HG02642 (cell line): Measurements from ENCODE around the gene ARID3B.
"Not testable (repeated sequence)": the region's sequence is repeated elsewhere in the genome, so short reads cannot be mapped to it uniquely, and the experiment has no call there.

Experiments
- ATAC-seq: cut with Tn5 transposase; IDR thresholded peaks from one replicate; pipeline ENCODE4 v1.9.1; 2021; ENCODE audit warnings: mild to moderate bottlenecking; ENCODE audit not compliant: unreplicated experiment, poor library complexity

The ARID3B gene, protein sequence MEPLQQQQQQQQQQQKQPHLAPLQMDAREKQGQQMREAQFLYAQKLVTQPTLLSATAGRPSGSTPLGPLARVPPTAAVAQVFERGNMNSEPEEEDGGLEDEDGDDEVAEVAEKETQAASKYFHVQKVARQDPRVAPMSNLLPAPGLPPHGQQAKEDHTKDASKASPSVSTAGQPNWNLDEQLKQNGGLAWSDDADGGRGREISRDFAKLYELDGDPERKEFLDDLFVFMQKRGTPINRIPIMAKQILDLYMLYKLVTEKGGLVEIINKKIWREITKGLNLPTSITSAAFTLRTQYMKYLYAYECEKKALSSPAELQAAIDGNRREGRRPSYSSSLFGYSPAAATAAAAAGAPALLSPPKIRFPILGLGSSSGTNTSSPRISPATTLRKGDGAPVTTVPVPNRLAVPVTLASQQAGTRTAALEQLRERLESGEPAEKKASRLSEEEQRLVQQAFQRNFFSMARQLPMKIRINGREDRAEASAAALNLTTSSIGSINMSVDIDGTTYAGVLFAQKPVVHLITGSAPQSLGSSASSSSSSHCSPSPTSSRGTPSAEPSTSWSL

DNA sequence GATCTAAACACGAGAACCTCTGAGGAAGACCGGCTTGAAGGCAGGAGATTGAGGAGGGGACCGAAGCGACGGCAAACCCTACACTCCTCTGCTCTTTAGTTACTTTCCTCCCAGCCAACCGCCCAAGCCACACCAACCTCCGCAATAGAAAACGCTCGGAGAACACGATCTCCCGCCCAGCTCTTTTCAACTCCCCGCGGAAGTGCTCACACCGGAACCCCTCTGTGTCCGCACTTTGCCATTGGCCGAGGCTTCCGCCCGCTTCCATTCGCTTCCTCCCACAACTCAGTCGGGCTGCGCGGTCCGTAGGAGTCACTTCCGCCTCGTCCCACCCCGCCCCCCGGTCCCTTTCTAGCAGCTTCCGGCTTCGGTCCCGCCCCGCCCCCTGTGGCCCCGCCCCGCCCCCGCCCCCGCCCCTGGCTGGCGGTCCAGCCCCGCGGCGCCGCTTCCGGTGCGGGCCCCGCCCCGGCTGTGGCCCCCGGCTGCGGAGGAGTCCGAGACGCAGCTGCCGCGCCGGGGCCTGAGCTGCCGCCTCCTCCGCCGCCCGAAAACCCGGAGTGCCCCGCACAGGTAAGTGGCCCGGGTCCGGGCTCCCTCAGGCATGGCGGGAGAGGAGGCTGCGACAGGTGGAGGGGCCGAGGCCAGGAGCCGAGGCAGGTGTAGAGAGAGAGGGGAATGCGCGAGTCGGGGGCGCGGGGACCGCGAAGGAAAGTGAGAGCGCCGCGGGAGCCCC lies at the start of gene ARID3B:
TSS of gene ARID3B (plus strand) at position 460 of the 733 bp plus-strand sequence. CDS start 2,717 bp downstream, outside the sequence.
- peak; percentile 85 for ATAC-seq

DNA sequence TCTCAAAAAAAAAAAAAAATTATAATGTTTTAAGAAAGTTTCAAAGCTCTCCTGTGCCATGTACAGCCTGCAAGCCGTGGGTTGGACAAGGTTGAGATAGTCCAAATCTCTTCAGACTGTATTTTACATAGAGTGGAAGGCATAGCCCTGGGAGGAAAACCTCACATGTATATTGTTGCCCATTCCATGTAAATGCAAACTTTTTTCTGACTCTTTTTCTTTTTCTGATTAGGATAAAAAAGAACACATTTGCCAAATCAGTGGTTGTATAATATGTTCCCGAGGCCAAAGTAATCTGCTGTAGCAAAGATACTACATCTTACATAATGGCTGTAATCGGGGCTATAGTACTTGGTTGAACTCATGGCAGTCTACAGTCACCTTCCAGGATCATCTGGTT lies 44.4 kb upstream of the ARID3B start:
- no peak for ATAC-seq

DNA sequence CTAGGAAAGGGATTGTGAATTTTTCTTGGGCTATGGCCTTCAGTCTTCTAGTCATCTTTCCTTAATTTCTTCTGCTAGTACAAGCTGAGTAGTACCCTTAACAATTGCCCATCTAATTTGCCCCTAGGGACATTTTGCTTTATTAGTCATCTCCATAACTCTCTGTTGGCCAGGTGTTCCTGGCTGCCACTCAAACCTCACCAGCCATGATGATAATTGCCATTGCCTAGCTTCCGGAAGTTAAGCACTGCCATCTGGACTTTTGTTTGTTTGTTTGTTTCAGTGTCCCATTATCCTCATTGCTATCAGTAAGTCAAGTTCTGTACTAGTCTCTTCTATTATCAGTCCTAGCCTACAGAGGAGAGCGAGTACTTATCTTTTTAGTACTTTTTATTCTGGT lies 43.4 kb upstream of the ARID3B start:
- no peak for ATAC-seq

DNA sequence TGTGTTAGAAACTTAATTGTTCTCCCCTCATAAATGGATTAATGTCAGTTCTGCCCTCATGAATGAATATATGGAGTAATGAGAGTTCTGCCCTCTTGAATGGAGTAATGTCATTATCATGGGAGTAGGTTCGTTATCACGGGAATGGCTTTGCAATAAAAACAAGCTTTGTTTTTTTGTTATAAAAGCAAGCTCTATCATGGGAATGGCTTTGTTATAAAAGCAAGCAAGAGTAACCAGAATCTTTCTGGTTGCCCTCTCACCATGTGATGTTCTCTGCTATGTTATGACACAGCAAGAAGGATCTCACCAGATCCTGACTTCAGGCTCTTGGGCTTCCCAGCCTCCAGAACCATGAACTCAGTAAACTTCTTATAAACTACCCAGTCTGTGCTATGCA lies 41.7 kb upstream of the ARID3B start:
- ATAC-seq, result no peak

DNA sequence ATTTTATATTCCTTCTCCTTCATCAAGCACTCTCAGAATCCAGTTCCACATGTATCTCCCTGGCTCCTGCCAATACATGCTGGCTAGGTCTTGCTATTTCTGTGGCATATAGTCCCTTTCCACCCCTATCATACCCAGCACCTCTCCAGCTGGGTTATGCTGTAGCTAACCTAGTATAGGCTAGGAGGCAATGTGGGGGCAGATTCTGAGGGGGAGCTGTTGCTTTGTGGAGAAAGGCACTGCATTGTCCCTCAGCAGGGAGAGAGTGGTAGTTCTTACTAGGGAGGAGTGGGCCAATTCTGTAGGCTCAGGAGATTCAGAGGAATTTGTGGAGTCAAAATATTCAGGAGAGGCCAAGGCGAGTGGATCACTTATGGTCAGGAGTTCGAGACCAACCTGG lies 40.6 kb upstream of the ARID3B start:
- no peak for ATAC-seq

DNA sequence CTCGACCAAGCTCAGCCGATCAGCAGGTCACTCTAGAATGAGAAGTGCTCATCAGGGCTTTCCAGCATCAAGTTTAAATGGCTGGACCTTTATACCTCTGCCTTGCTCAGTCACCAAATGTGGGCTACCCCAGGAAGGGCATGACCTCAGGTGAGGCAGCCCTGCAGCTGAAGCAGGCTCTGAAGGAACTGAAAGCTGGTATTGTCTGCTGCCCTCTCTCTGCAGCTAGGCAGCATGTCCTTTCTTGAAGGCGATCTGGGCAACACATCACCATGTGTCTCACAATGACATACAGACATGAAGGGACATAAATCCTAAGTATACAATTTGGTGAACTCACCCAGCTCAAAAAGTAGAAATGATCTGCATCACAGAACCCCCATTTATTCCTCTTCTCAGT lies 38.7 kb upstream of the ARID3B start:
- no peak for ATAC-seq

DNA sequence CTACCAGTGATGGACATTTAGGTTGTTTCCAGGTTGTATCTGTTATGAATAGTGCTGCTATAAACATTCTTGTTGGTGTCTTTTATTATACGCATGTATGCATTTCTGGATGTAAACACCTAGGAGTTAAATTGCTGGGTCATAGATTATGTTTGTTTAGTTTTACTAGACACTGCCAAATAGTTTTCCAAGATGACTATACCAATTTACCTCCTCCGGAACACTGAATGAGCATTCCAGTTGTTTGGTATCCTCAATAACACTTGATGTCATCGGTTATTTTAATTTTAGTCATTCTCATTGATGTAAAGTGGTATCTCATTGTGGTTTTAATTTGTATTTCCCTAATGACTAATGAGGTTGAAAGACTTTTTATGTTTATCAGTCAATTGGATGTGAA lies 36.6 kb upstream of the ARID3B start:
- no peak for ATAC-seq

DNA sequence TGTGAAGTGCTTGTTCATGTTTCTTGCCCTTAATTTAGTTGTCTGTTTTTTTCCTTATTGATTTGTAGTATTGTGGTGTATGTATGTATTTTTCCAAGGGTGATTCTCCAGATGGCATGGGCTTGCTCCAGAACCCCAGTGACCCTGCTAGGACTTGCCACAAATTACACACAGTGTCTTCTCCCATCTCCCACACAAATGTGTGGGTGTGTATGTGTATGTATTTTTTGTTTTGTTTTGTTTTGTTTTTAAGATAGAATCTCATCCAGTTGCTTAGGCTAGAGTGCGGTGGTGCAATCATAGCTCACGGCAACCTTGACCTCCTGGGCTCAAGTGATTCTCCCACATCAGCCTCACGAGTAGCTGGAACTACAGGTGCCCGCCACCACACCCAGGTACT lies 36.2 kb upstream of the ARID3B start:
- ATAC-seq, result no peak

DNA sequence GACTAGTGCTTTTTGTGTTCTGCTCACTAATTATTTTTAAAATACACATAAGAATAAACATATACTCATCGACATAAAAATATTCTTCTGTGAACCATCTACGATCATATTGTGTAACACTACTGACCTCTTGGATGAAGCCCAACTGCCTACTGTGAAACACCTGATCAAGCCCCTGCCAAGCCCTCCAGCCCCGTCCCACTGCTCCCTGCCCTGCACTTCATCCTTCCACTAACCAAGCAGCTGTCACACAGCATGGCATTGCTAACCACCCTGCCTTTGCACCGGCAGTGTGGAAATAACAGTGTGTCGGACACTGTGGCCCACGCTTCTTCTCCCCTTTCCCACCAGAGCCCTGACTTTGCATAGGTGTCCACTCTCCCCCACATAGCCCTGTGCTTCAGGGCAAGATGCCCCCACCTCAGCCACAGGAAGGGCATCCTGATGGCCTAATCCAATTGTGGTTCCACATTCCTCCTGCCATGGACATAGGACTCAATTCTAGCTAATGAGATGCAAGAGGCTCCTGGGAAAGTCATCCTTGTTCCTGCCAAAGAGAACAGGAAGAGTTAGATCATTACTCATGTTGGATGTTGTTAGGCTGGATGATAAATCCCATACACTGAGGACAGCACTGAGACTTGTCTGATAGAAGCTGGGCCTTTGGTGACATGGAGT lies 35.0 kb upstream of the ARID3B start:
- no peak for ATAC-seq

DNA sequence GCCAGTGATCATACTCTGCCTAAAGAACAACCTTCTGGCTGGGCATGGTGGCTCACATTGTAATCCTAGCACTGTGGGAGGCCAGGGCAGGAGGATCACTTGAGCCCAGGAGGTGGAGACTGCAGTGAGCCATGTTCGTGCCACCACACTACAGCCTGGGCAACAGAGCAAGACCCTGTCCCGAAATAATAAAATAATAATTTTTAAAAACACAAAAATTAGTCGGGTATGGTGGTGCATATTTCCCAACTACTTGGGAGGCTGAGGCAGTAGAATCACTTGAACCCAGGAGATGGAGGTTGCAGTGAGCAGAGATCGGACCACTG lies 34.5 kb upstream of the ARID3B start:
- no peak for ATAC-seq

DNA sequence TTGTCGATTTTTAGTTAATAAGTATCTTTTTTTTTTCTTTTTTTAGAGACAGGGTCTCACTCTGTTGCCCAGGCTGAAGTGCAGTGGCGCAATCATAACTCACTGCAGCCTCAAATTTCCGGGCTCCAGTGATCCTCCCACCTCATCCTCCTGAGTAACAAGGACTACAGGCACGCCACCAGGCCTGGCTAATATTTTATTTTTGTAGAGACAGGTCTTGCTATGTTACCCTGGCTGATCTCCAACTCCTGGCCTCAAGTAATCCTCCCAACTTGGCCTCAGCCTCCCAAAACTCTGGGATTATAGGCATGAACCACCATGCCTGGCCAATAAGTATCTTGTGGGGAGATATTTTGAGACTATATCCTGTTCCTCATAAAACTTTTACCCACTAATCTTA lies 29.4 kb upstream of the ARID3B start:
- ATAC-seq, result peak; percentile 63

DNA sequence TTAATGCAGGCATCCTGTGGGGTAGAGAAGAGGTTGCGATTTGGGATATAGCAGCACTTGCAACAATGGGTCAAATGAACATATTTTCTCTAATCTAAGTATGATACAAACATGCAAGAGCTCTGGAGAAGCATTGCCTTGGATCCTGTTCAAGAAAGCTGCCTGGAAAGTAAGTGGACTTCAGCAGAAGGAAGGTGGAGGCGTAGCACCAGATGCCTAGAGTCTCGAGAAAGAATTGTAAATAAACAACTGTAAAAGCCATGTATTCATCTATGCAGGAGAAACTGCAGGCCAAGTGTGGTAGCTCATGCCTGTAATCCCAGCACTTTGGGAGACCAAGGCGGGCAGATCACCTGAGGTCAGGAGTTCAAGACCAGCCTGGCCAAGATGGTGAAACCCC lies 27.0 kb upstream of the ARID3B start:
- not testable (repeated sequence) for ATAC-seq

DNA sequence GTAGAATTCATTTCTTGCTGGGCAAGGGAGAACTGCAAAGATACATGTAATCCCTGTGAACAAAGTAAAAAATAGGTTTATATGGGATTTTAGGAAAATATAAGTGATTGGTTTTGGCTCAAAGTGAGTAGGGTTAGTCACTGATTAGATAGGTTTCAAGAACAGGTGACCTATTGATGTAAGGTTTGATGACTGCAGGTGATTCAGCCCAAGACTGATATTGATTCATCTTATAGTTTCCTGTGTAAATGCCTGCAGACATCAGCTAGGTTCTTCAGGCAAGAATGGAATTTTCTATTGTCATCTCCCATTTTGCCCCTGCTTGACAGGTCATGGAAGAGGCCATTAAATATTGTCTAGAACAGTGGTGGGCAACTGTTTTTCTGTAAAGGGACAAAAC lies 23.9 kb upstream of the ARID3B start:
- no peak for ATAC-seq

DNA sequence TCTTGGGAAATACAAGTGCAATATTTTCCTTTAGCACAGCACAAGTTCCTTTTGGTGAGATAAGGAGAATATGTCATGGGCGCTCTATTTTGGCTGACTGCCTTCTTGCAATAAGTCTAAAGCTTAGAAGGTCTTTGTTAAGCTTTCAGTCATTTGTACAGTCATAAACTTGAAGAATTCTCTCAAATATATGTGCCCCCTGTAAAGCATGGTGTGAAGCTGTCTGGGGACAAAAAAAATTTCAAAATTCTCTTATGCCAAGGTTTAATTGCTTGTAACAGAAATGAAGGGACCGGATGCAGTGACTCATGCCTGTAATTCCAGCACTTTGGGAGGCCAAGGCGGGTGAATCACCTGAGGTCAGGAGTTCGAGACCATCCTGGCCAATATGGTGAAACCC lies 21.7 kb upstream of the ARID3B start:
- no peak for ATAC-seq

DNA sequence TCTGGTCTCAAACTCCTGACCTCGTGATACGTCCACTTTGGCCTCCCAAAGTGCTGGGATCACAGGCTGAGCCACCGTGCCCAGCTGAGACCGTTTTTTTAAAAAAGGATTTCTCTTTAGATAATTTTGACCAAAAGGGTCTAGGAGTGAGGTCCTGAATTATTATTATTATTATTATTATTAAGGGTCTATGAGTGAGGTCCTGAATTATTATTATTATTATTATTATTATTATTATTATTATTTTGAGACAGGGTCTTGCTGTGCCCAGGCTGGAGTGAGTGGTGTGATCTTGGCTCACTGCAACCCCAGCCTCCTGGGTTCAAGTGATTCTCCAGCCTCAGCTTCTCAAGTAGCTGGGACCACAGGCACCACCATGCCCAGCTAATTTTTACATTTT lies 20.6 kb upstream of the ARID3B start:
- no peak for ATAC-seq

DNA sequence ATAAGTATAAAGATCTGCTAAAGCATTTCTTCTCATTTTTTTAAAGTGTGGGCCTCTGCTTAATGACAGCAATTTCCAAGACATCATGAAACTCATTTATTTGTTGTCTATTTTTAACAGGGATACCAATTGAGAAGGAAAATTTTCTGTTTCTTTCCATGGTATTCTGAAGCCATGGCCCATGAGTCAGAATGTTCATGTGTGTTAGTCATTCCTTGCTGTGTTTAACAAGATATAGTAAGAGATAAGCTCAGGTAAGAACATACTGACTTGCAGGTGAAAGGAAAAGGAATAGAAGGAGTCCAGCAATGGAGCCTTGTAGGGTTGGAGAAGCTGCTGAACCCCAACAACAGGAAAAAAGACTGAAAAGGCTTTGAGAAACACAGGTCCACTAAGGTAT lies 17.0 kb upstream of the ARID3B start:
- no peak for ATAC-seq

DNA sequence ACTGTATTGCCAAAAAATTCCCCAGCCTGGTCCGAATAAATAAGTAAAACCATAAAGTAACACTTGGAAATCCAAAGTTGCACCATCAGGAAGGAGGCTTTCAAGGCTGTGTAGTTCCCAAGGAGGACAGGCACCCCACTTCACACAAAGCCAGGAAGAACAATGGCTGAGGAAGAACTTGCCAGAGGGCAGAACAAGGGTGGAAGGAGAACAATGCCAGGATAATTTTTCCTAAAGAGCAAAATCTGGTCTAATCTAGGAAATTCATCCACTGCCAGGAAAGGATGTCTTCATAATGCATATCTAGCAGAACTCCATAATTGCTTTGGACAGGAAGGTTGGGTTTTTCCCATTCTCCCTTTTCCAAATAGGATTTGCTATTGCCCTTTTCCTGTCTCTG lies 15.7 kb upstream of the ARID3B start:
- no peak for ATAC-seq

DNA sequence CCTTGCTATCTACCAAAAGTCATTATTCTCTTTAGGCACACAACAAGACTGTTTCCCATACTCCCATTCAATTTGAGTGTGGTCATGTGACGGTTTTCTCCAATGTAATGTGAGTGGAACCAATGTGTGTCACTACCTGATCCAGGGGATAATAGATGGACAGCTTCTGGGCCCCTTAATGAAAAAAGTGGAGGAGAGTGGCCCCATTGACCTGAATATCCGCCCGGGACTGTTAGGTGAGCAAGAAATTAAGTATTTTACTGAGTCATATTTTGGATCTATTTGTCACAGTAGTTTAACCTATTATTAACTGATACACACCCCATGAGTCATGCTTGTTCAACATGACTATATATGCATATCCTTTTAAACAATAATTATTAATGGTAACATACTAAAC lies 15.1 kb upstream of the ARID3B start:
- ATAC-seq, result no peak

DNA sequence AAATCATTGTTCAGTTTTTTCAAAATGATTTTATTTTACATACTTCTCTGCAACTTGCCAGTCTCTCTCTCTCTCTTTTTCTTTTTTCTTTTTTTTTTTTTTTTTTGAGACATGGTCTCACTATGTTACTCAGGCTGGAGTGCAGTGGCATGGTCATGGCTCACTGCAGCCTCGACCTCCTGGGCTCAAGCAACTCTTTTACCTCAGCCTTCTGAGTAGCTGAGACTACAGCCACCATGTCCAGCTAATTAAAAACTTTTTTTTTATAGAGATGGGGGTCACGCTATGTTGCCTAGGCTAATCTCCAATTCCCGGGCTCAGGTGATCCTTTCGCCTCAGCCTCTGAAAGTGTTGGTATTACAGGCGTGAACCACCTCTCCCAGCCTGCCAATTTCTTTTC lies 12.1 kb upstream of the ARID3B start:
- no peak for ATAC-seq

DNA sequence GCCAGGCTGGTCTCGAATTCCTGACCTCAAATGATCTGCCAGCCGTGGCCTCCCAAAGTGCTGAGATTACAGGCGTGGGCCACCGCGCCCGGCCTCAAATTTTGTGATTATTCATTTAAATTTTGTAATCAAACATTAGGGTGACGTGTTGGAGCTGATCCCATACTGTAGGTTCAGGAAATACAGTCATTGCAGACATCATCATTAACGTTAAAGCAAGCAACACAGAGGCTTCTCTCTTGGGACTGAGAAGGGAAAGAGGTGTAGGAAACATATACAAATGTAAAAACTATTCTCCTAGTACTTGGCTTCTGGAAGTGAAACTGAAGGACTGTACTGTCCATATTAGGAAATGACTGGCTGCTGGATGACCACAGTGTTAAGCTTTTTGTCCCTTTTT lies 11.1 kb upstream of the ARID3B start:
- ATAC-seq, result no peak

DNA sequence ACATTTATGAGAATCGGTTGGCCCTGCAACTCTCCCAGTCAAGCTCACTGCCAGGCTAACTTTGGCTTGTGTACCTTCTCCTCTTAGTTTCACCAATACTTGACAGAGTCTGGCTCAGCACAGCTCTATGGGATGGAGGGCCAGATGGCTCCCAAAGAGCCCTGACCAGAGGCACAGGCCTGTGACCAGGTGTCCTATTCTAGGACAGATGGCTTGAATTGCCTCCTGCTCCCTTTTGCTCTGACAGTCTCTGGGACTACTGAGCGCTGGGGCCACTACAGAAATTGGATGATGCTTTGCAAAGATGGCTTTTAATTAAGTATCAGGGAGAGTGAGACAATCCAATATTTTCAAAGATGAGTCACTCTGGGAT lies 10.3 kb upstream of the ARID3B start:
- ATAC-seq, result no peak
